GM12891 (cell line): ENCODE results near the gene ROR1.

Experiments used
- DNase-seq: peaks from one replicate; pipeline ENCODE4 v3.0.0; 2011; ENCODE audit warnings: low spot score; ENCODE audit not compliant: insufficient read length
- FAIRE-seq: peaks from 2 replicates; lab custom pipeline; 2011; peaks lifted over from hg19 to GRCh38; lab: Jason Lieb, UNC
- PAX5 ChIP-seq: IDR thresholded peaks from 2 replicates; pipeline ENCODE4 v1.6.1; 2011; ENCODE audit warnings: low read length, moderate library complexity, mild to moderate bottlenecking; ENCODE audit not compliant: insufficient read depth, severe bottlenecking
- POLR2A ChIP-seq: IDR thresholded peaks from 2 replicates; pipeline ENCODE4 v1.6.1; 2011; ENCODE audit warnings: low read depth, low read length, control low read depth
- POLR2AphosphoS5 ChIP-seq: IDR thresholded peaks from 2 replicates; pipeline ENCODE4 v1.6.1; 2011; ENCODE audit warnings: low read depth, low read length, control low read depth
- POU2F2 ChIP-seq: IDR thresholded peaks from 2 replicates; pipeline ENCODE4 v1.6.1; 2011; ENCODE audit warnings: low read depth, mild to moderate bottlenecking, control low read depth, low read length, moderate library complexity
- SPI1 ChIP-seq: IDR thresholded peaks from 2 replicates; pipeline ENCODE4 v1.6.1; 2011; ENCODE audit warnings: low read depth, low read length, control low read depth
- TAF1 ChIP-seq: IDR thresholded peaks from 2 replicates; pipeline ENCODE4 v1.6.1; 2011; ENCODE audit warnings: low read depth, low read length, control low read depth

Gene ROR1

DNA sequence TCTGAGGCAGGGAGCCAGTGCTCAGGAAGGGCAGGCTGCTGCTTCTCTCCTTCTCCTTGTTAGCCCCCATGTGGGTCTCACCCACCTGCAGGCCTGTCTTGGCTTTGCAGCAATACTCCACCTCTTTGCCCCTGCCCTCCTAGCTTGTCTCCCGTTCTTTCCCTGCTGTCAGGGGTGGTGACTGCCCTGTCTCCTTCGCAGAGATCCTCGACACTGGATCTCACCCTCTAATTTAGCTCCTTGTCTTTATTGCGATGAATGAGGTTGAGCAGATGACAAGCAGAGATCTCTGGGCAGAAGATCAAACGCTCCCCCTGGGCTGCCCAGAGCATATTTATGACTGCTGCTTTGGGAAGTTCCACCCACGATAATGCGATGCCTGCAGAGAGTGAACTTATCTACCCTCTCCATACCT lies 199.2 kb downstream of the ROR1 start:
- DNase-seq: no peak
- no peak for FAIRE-seq
- no peak for TF ChIP-seq PAX5
- no peak for TF ChIP-seq TAF1
- no peak for TF ChIP-seq SPI1
- no peak for TF ChIP-seq POLR2A
- TF ChIP-seq POU2F2: no peak
- no peak for TF ChIP-seq POLR2AphosphoS5

DNA sequence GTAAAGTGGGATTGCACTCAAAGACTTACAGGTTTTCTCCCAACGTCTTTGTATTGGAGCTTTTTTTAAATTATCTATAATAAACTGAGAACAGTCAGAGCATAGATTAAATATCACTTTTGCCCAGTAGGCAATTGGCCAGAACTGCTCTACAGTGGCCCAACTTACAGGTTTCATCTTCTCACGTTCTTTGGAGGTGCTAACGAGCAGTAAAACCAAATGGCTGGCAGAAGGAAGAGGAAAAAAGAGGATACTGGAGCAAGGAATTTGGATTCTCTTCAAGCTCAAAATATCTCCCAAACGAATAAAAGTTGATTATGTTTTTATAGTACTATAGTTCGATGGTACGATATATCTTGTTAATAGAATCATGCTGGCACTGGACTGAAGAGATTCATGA lies 201.1 kb downstream of the ROR1 start:
- no peak for TF ChIP-seq SPI1
- TF ChIP-seq POLR2A: no peak
- TF ChIP-seq TAF1: no peak
- TF ChIP-seq POU2F2: no peak
- TF ChIP-seq PAX5: no peak
- TF ChIP-seq POLR2AphosphoS5: no peak
- no peak for FAIRE-seq
- no peak for DNase-seq

DNA sequence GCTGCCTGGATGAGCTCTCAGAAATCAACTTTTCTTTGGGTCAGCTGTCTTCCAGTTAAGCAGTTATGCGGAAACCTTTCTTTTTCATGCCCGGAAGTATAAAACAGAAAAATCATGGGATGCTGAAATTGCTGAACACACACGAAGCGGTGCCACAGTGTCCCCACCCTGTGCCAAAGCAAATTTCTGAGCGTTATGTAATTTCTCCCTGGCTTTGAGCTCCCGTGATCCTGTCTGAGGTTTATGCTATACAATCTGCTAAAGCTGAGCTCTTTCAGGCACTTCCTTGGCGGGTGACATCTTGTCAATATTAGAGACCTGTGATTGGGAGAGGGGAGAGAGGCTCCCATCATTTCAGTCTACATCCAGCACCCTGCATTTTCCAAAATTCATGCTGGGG lies 201.7 kb downstream of the ROR1 start:
- TF ChIP-seq POU2F2 (no peak), PAX5 (no peak), TAF1 (no peak), POLR2A (no peak), SPI1 (no peak), POLR2AphosphoS5 (no peak)
- DNase-seq: no peak
- no peak for FAIRE-seq

DNA sequence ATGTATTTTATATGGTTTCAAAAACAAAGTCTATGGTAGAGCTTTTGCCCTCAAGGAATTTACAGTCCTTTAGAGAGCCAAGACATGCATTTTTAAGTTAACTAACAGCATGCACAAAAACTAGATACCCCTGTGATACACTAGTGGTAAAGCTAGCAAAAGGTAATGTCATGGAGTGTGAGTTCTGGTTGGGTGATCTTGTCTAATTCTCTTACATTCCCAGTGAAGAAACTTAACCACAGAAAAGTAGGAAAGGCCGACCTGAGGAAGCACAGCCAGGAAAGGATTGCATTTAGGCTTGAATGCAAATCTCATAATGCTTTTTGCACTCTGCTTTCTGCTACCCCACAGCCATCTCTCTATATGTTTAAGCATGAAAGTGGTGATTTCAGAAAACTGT lies 202.2 kb downstream of the ROR1 start:
- FAIRE-seq: no peak
- DNase-seq: no peak
- TF ChIP-seq POU2F2: no peak
- no peak for TF ChIP-seq SPI1
- no peak for TF ChIP-seq POLR2AphosphoS5
- TF ChIP-seq POLR2A: no peak
- TF ChIP-seq PAX5: no peak
- no peak for TF ChIP-seq TAF1

DNA sequence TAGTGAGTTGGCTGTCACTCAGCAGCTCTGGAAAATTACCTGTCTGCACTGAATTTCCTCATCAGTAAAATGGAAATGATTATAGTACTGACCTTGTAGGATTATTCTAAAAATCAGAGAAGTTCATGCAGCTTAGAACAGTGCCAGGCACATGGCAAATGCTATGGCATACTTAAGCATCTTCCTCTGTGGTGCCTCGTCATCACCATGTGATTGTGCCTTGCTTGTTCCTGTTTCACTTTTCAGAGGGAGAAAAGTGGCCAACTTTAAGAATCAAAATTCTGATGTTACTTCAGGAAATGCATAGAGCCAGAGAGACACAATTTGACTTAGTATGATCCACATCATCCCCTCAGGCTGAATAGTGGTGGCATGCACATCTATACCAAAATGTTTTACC lies 203.6 kb downstream of the ROR1 start:
- no peak for FAIRE-seq
- no peak for TF ChIP-seq PAX5
- DNase-seq: no peak

DNA sequence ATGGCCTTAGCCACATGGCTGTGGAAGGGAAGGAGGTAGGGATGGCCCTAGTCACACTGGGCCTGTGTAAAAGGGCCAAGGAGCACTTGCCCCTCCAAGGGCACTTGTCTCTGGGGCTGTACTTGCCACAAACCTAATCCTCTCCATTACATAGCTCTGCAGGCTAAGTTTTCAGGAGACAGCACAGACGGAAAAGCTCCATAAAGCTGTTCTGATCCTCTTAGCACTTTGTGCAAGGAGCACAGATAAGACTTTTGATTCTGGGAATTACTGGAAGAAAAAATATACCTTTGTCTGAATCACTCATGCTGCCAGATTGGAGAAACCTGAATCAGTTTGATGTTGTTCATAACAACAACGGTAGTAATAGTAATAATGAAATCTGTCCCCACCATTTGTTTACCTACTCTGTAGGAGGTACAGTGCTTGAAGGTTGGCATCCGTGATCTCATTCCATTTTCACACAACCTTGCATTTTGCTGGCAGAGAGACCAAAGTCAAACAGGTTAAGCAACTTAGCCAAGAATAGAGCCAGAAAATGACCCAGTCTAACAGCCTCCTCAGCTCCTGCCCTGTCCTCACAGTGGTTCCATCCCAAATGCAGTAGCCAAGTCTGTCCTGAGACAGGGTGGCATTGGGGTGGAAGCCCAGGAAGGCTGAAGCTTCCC lies 207.1 kb downstream of the ROR1 start:
- FAIRE-seq: no peak
- TF ChIP-seq POU2F2 (no peak), SPI1 (no peak), PAX5 (no peak), POLR2AphosphoS5 (no peak), TAF1 (no peak), POLR2A (no peak)
- DNase-seq: no peak

DNA sequence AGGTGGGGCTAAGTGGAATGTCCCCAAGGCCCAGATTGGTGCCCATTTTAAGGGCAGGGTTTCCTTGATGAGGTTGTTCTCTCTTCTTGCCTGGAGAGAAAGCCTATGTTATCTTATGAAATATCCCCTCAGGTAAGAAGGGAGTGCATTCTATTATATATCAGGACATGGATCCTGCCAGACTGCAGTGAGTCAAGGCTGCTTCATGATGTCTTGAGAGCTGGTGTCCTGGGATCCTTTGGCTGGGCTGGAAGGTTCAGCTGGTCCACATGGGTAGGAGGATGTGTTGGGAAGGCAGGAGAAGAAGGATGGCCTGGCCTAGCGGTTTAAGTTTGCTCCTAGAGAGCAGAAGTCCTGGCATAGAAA lies 207.6 kb downstream of the ROR1 start:
- no peak for FAIRE-seq

DNA sequence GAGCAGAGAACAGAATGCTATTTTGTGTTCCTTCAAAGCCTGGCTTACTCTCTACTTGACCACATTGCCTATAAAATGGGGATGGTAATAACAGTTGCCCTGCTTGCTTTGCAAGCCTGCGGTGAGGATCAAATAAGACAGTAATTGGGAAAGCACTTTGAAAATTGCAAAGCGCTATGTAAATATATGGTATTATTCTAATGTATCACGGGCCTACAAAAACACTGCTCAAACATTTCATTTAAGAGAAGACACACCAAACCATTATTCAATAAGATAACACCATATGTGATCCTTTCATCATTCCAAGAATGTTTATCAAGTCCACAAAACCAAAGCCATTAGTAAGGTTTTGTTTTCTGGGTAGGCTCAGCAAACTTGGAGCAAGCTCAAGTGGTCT lies 208.4 kb downstream of the ROR1 start:
- TF ChIP-seq SPI1 (no peak), POLR2A (no peak), POLR2AphosphoS5 (no peak), POU2F2 (no peak), PAX5 (no peak), TAF1 (no peak)
- no peak for FAIRE-seq
- no peak for DNase-seq

More for the DNA sequence above, 207.6 kb downstream of the ROR1 start:
- TF ChIP-seq SPI1: no peak
- TF ChIP-seq POLR2A: no peak
- no peak for TF ChIP-seq TAF1
- TF ChIP-seq POLR2AphosphoS5: no peak
- no peak for TF ChIP-seq PAX5
- no peak for TF ChIP-seq POU2F2
- no peak for DNase-seq

DNA sequence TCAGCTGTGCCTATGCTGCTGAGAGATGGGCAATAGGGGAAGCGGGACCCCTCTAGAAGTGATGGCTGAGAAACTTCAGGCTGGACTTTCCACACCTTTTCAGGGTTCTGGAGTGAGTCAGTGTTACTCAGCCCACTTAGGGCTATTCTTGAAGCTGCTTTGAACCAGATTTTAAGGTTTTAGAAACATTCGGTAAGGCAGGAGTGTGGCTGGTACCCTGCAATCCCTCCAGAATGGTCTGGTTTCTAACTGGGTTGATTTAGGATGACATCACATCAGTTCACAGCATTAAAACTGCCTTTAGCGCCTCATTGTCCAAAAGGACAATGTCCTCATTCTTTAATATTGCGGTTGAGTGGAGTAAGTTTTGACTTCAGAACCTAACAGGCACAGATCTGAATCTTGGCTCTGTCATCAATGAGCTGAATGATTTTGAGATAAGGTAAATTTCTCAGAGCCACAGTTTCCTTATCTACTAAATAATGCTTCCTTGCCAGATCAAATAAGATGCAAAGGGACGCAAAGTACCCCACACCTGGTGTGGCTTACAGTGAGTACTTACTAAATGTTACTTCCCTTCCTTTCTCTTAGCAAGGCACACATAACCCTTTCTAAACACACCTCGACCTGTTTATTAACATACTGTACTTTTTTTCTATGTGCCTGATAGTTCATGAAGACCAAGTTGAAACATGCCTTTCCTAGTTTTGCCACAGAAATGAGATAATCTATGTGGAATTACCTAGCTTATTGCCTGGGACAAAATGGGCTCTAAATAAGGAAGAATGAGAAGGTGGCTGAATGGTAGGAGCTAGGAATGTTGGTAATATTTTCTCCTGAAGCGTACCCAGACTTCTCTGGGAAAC lies 209.8 kb downstream of the ROR1 start:
- no peak for FAIRE-seq
- DNase-seq: no peak
- TF ChIP-seq POLR2A: no peak
- no peak for TF ChIP-seq POU2F2
- no peak for TF ChIP-seq TAF1
- no peak for TF ChIP-seq PAX5
- TF ChIP-seq POLR2AphosphoS5: no peak
- TF ChIP-seq SPI1: no peak
